ENCODE measurements around the gene CSNK1G1. TPM values are rescaled to one million over a fixed set of nuclear protein-coding genes. Genes with fewer than 3 reads are reported as not detected.

Gene CSNK1G1
- total RNA-seq, 1 experiment from 2014 or later = 27.4 TPM

DNA sequence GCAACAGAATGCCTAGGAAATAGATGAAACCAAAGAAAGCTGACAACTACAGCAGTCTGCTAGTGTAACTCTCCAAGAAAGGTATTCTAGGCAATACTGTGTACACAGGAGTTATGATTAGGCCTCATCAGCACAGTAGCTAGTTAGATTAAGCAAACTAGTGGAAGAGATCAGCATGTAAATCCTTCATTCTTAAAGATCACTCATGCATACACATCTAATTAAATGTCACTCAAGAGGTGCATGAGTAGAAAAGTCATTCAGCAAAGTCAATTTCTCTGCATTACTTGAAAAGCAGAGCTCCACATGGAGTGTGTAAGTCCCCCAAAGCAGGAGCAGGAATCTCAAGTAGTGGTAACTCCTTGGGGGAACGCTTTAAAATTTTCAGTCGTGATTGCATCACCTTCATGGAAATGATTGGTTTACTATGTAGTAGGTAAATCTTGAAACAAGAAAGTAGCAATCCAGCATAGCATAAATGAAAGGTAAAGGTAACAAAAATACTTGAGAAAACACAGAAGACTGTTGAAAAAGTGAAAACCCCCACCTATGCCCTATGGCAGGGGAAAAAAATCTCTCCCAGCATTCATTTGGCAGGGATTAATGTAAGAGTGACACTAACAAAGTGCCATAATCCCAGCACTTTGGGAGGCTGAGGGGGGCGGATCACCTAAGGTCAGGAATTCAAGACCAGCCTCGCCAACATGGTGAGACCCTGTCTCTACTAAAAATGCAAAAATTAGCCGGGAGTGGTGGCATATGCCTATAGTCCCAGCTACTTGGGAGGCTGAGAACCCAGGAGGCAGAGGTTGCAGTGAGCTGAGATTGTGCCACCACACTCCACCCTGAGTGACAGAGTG lies 163.8 kb downstream of the CSNK1G1 start:
- Histone ChIP-seq H3K27me3 (replicated peaks; ENCODE audit: insufficient read depth, low read depth, low read length, poor library complexity) (no peaks in the 10 kb centered on the region), H3K9me3 (ENCODE audit: low read depth, low read length, poor library complexity, severe bottlenecking) (no peaks in the 10 kb centered on the region), H3K4me1 (ENCODE audit: insufficient read depth, low read length, poor library complexity, severe bottlenecking) (peaks cover 55% of the 10 kb centered on the region), H3K36me3 (ENCODE audit: insufficient read depth, low read length, poor library complexity, severe bottlenecking) (no peaks in the 10 kb centered on the region), H3K27ac (ENCODE audit: low read depth, low read length, poor library complexity, severe bottlenecking) (peak overlapping the region; percentile 66), H3K4me3 (ENCODE audit: low read depth, low read length, poor library complexity, severe bottlenecking) (no peak overlapping the region)
- no TSS peak for BruUV-seq (replicated peaks)
- peak; percentile 61 for DNase-seq (ENCODE audit: low spot score)
- intact Hi-C loops (cut with micrococcal nuclease; ENCODE audit: unreplicated experiment) = no loop called here
- ChIA-PET POLR2A (ENCODE audit: low non-redundant PET) (interaction anchor here (0.6 kb wide), 1 partner anchor 31 kb away, joined by 3 read pairs; no protein-coding TSS in a partner anchor), CTCF (interaction anchor here (0.5 kb wide), 1 partner anchor 378 kb away, joined by 3 read pairs; no protein-coding TSS in a partner anchor)
- TF ChIP-seq EZH2 (IDR thresholded peaks at IDR 0.05; ENCODE audit: borderline replicate concordance, low read depth, low read length, poor library complexity, severe bottlenecking) = no peak
- TF ChIP-seq, protein P1, sequence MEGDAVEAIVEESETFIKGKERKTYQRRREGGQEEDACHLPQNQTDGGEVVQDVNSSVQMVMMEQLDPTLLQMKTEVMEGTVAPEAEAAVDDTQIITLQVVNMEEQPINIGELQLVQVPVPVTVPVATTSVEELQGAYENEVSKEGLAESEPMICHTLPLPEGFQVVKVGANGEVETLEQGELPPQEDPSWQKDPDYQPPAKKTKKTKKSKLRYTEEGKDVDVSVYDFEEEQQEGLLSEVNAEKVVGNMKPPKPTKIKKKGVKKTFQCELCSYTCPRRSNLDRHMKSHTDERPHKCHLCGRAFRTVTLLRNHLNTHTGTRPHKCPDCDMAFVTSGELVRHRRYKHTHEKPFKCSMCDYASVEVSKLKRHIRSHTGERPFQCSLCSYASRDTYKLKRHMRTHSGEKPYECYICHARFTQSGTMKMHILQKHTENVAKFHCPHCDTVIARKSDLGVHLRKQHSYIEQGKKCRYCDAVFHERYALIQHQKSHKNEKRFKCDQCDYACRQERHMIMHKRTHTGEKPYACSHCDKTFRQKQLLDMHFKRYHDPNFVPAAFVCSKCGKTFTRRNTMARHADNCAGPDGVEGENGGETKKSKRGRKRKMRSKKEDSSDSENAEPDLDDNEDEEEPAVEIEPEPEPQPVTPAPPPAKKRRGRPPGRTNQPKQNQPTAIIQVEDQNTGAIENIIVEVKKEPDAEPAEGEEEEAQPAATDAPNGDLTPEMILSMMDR (conservative IDR thresholded peaks at IDR 0.05; ENCODE audit: low read depth, low read length) = no peak

DNA sequence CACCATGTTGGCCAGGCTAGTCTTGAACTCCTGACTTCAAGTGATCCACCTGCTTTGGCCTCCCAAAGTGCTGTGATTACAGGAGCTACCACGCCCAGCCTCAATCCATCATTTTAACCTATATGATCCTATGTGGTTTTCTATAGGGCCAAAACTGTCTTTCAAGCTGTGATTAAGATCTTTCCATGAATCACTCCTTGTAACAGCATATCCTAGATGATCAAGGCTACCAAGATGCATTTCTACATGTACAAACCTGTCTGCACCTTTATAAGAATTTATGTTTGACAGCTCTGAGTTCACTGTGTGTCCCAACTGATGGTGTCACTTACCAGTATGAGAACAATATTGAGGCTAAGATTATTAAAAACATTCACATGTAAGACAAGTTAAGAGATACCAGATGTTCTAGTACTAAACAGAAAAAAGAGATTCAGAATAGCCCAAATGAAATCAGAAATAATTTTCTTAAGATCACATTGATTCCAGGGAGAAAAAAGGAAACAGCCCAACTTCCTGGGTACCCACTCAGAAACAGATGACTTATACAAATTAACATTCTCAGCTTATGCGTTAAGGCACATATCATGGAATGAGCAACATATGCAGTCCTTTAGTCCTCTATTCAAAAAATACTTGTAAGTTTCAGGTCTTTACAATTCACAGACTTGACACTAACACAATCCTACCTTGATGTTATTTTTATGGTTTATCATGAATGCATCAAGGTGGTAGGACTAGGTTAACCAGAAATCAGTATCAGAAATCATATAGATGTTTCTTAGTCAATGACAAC lies 168.4 kb downstream of the CSNK1G1 start:
- TF ChIP-seq EZH2 (IDR thresholded peaks at IDR 0.05; ENCODE audit: borderline replicate concordance, low read depth, low read length, poor library complexity, severe bottlenecking) = no peak
- TF ChIP-seq, protein P1 (conservative IDR thresholded peaks at IDR 0.05; ENCODE audit: low read depth, low read length) = no peak
- peak overlapping the region; percentile 72 for H3K27ac ChIP-seq (ENCODE audit: low read depth, low read length, poor library complexity, severe bottlenecking)
- no peaks in the 10 kb centered on the region for H3K27me3 ChIP-seq (replicated peaks; ENCODE audit: insufficient read depth, low read depth, low read length, poor library complexity)
- peak; percentile 42 for DNase-seq (ENCODE audit: low spot score)
- H3K4me3 ChIP-seq (ENCODE audit: low read depth, low read length, poor library complexity, severe bottlenecking) = no peak overlapping the region
- ChIA-PET POLR2A (ENCODE audit: low non-redundant PET) (no interaction called here), CTCF (no interaction called here)
- no peaks in the 10 kb centered on the region for H3K9me3 ChIP-seq (ENCODE audit: low read depth, low read length, poor library complexity, severe bottlenecking)
- H3K36me3 ChIP-seq (ENCODE audit: insufficient read depth, low read length, poor library complexity, severe bottlenecking) = no peaks in the 10 kb centered on the region
- BruUV-seq (replicated peaks) = no TSS peak
- intact Hi-C loops (cut with micrococcal nuclease; ENCODE audit: unreplicated experiment) = no loop called here
- peaks cover 47% of the 10 kb centered on the region for H3K4me1 ChIP-seq (ENCODE audit: insufficient read depth, low read length, poor library complexity, severe bottlenecking)

DNA sequence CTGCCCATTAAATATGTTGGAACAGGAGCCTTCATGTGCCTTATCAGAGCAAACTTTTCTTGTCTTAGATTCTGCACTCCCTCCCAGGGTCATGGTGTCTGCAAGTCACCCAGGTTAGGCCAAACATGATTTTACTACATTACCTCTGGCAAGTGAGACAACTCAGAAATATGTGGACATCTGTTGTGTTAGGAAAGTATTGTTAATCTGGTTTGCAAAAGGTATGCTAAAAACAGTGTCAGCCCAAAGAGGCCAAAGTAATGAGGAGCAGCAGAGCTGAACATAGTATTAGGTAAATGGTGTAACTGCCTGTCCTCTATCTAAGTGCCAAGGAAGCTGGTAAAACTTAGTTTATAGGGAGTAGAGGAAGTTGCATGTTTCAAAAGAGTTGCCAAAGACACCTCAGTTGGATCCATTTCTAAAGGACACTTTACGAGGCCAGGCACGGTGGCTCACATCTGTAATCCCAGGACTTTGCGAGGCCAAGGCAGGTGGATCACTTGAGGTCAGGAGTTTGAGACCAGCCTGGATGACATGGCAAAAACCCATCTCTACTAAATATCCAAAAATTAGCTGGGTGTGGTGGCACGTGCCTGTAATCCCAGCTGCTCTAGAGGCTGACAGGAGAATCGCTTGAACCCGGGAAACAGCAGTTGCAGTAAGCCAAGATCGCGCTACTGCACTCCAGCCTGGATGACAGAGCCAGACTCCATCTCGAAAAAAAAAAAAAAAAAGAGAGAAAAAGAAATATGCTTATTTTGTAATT lies 170.6 kb downstream of the CSNK1G1 start:
- ChIA-PET CTCF (no interaction called here), POLR2A (ENCODE audit: low non-redundant PET) (no interaction called here)
- no peak for DNase-seq (ENCODE audit: low spot score)
- no peaks in the 10 kb centered on the region for H3K9me3 ChIP-seq (ENCODE audit: low read depth, low read length, poor library complexity, severe bottlenecking)
- no peak for TF ChIP-seq EZH2 (IDR thresholded peaks at IDR 0.05; ENCODE audit: borderline replicate concordance, low read depth, low read length, poor library complexity, severe bottlenecking)
- TF ChIP-seq, protein P1 (conservative IDR thresholded peaks at IDR 0.05; ENCODE audit: low read depth, low read length) = no peak
- no TSS peak for BruUV-seq (replicated peaks)
- intact Hi-C loops (cut with micrococcal nuclease; ENCODE audit: unreplicated experiment) = no loop called here
- H3K36me3 ChIP-seq (ENCODE audit: insufficient read depth, low read length, poor library complexity, severe bottlenecking) = no peaks in the 10 kb centered on the region
- no peaks in the 10 kb centered on the region for H3K27me3 ChIP-seq (replicated peaks; ENCODE audit: insufficient read depth, low read depth, low read length, poor library complexity)
- H3K4me3 ChIP-seq (ENCODE audit: low read depth, low read length, poor library complexity, severe bottlenecking) = no peak overlapping the region
- H3K4me1 ChIP-seq (ENCODE audit: insufficient read depth, low read length, poor library complexity, severe bottlenecking) = peaks cover 30% of the 10 kb centered on the region
- no peak overlapping the region for H3K27ac ChIP-seq (ENCODE audit: low read depth, low read length, poor library complexity, severe bottlenecking)
